Thyroid gland (tissue), 4 donors: Measurements from ENCODE around the gene BCAS1.

Experiments used
- CTCF ChIP-seq, 6 experiments: fragments of 200-600 bp in 3 of 6; fragments of 450-650 bp in 3 of 6; sonication (generic) in 3 of 6; IDR thresholded peaks; one replicate each; pipeline ENCODE4 v1.5.1; 2016 to 2019; ENCODE audit warnings: antibody characterized with exemption in 6 of 6, mild to moderate bottlenecking in 2 of 6, inconsistent platforms in 1 of 6, moderate library complexity in 1 of 6
- POLR2A ChIP-seq, 2 donors: fragments of 450-650 bp; IDR thresholded peaks; one replicate each; pipeline ENCODE4 v1.6.1; 2017; ENCODE audit warnings: antibody characterized with exemption in 2 of 2, mild to moderate bottlenecking in 2 of 2, moderate library complexity in 1 of 2

GRCh38 chr20:53947501-53948195 is 122.7 kb downstream of the BCAS1 start:
- TF ChIP-seq CTCF (IDR thresholded peaks at IDR 0.05) (no peak), POLR2A (IDR thresholded peaks at IDR 0.05) (no peak)
